ENCODE results near the gene RFX4.

DNA sequence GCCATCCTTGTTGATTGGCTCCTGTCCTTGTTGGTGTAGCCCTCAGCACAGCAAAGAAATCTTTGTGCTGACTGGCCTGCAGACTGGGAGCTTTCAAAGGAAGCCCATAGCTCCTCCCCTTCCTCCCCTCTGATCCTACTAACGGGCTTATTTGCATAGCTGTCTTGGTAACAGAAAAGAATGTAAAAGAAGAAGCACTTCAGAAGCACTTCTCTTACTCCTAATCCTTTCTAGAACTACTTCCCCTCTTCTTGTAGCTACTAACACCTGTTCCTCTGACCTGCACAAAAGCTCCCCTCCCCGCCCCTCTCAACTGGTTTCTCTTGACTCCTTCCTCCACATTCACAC, 177.4 kb downstream of the RFX4 start:
- TF ChIP-seq, protein P1, sequence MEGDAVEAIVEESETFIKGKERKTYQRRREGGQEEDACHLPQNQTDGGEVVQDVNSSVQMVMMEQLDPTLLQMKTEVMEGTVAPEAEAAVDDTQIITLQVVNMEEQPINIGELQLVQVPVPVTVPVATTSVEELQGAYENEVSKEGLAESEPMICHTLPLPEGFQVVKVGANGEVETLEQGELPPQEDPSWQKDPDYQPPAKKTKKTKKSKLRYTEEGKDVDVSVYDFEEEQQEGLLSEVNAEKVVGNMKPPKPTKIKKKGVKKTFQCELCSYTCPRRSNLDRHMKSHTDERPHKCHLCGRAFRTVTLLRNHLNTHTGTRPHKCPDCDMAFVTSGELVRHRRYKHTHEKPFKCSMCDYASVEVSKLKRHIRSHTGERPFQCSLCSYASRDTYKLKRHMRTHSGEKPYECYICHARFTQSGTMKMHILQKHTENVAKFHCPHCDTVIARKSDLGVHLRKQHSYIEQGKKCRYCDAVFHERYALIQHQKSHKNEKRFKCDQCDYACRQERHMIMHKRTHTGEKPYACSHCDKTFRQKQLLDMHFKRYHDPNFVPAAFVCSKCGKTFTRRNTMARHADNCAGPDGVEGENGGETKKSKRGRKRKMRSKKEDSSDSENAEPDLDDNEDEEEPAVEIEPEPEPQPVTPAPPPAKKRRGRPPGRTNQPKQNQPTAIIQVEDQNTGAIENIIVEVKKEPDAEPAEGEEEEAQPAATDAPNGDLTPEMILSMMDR (IDR thresholded peaks at IDR 0.05) = no peak
- TF ChIP-seq POLR2A (IDR thresholded peaks at IDR 0.05) (peak in 1 of 4 donors; percentile 57), EP300 (IDR thresholded peaks at IDR 0.05) (no peak)

Data from upper lobe of left lung (tissue), 4 donors.